H1 (cell line): ENCODE results near the gene CDC45. TPM values are rescaled to one million over a fixed set of nuclear protein-coding genes. Genes with fewer than 3 reads are reported as not detected.

Source experiments
- CTCF ChIA-PET: fragments of 300-600 bp; sonication (Branson Sonifier 250); formaldehyde crosslinking; loops from one replicate; lab custom pipeline; 2021; ENCODE audit not compliant: partially characterized antibody; lab: Charles Lee
- POLR2A ChIA-PET: fragments of 300-600 bp; sonication (Branson Sonifier 250); formaldehyde crosslinking; loops from one replicate; lab custom pipeline; 2021; ENCODE audit warnings: inconsistent platforms; ENCODE audit not compliant: partially characterized antibody; lab: Charles Lee
- DNase-seq, 2 experiments: peaks; one replicate each; pipeline versions ENCODE4 v3.0.0 to v3.0.0-alpha.2; 2010 to 2022; ENCODE audit warnings: low spot score in 2 of 2, low read depth in 1 of 2, mixed read lengths in 1 of 2
- FAIRE-seq: peaks from 2 replicates; lab custom pipeline; 2011; peaks lifted over from hg19 to GRCh38; lab: Jason Lieb, UNC
- H2AFZ ChIP-seq: 2 replicates; pipeline ENCODE4 v1.8.1; 2012; ENCODE audit warnings: low read length, inconsistent platforms
- H2AK5ac ChIP-seq: 2 replicates; pipeline ENCODE4 v1.6.1; 2013; ENCODE audit warnings: low read depth, low read length
- H2BK120ac ChIP-seq: replicated peaks from 2 replicates; pipeline ENCODE3; 2013; ENCODE audit warnings: low read depth, low read length, inconsistent platforms
- H2BK12ac ChIP-seq: 2 replicates; pipeline ENCODE4 v1.6.1; 2013; ENCODE audit warnings: low read depth, low read length
- H2BK15ac ChIP-seq: 2 replicates; pipeline ENCODE4 v1.6.1; 2013; ENCODE audit warnings: low read length
- H2BK20ac ChIP-seq: 2 replicates; pipeline ENCODE4 v1.6.1; 2013; ENCODE audit warnings: low read length
- H2BK5ac ChIP-seq: 2 replicates; pipeline ENCODE4 v1.6.1; 2013; ENCODE audit warnings: low read depth, low read length
- H3K14ac ChIP-seq: 2 replicates; pipeline ENCODE4 v1.6.1; 2013; ENCODE audit warnings: inconsistent platforms; ENCODE audit not compliant: insufficient read length
- H3K18ac ChIP-seq: 2 replicates; pipeline ENCODE4 v1.6.1; 2013; ENCODE audit warnings: low read length; ENCODE audit errors: extremely low read depth
- H3K23ac ChIP-seq: 2 replicates; pipeline ENCODE4 v1.6.1; 2013; ENCODE audit warnings: inconsistent platforms; ENCODE audit not compliant: insufficient read length
- H3K23me2 ChIP-seq: 2 replicates; pipeline ENCODE4 v1.6.1; 2013; ENCODE audit warnings: low read depth, low read length
- H3K27ac ChIP-seq: 2 replicates; pipeline ENCODE4 v1.6.1; 2011; ENCODE audit warnings: low read depth, low read length, inconsistent platforms
- H3K27me3 ChIP-seq, 4 experiments: replicated peaks in 1 of 4; 1 replicate in 1 of 4; 2 replicates in 3 of 4; pipeline versions ENCODE4 v1.6.1 to v1.8.1; 2011 to 2013; ENCODE audit warnings: low read length in 3 of 4, mild to moderate bottlenecking in 3 of 4, inconsistent platforms in 2 of 4, mixed read lengths in 2 of 4, moderate library complexity in 1 of 4; ENCODE audit not compliant: control insufficient read depth in 3 of 4, insufficient read depth in 3 of 4; ENCODE audit errors: extremely low read depth in 1 of 4
- H3K36me3 ChIP-seq, 4 experiments: 2 replicates each; pipeline versions ENCODE4 v1.6.1 to v1.8.1; 2011 to 2013; ENCODE audit warnings: mild to moderate bottlenecking in 4 of 4, low read length in 3 of 4, moderate library complexity in 2 of 4, control low read depth in 1 of 4, inconsistent platforms in 1 of 4; ENCODE audit not compliant: insufficient read depth in 4 of 4, control insufficient read depth in 2 of 4
- H3K4ac ChIP-seq: replicated peaks from 2 replicates; pipeline ENCODE3; 2013; ENCODE audit warnings: low read length, low read depth, mixed read lengths, inconsistent platforms; ENCODE audit not compliant: insufficient read length
- H3K4me1 ChIP-seq, 4 experiments: replicated peaks in 1 of 4; 1 replicate in 1 of 4; 2 replicates in 3 of 4; pipeline versions ENCODE4 v1.6.1 to v1.8.1; 2011 to 2013; ENCODE audit warnings: low read length in 3 of 4, inconsistent platforms in 2 of 4, mixed read lengths in 1 of 4; ENCODE audit not compliant: insufficient read depth in 4 of 4, control insufficient read depth in 3 of 4
- H3K4me2 ChIP-seq, 2 experiments: 2 replicates each; pipeline versions ENCODE4 v1.6.1 to v1.8.1; 2011 to 2013; ENCODE audit warnings: low read depth in 2 of 2, low read length in 2 of 2, control low read depth in 1 of 2, inconsistent platforms in 1 of 2, mild to moderate bottlenecking in 1 of 2; ENCODE audit not compliant: insufficient read depth in 1 of 2
- H3K4me3 ChIP-seq, 4 experiments: fragments of 200-600, 300-600 bp in 1 of 4; sonication (generic), shearing (Covaris generic), sonication (Bioruptor Twin) in 1 of 4; 2 replicates each; pipeline versions ENCODE4 v1.5.1 to v1.8.1; 2011 to 2016; ENCODE audit warnings: low read length in 4 of 4, low read depth in 3 of 4, control low read depth in 2 of 4, inconsistent platforms in 2 of 4, mild to moderate bottlenecking in 2 of 4, mixed read lengths in 1 of 4, moderate library complexity in 1 of 4; ENCODE audit not compliant: insufficient read depth in 2 of 4; ENCODE audit errors: extremely low read depth in 1 of 4
- H3K56ac ChIP-seq: replicated peaks from 2 replicates; pipeline ENCODE3; 2013; ENCODE audit warnings: low read depth, mild to moderate bottlenecking, mixed read lengths, low read length, inconsistent platforms; ENCODE audit not compliant: insufficient read length
- H3K79me1 ChIP-seq: 2 replicates; pipeline ENCODE4 v1.6.1; 2013; ENCODE audit warnings: low read depth, low read length, control low read depth
- H3K79me2 ChIP-seq, 2 experiments: 2 replicates each; pipeline versions ENCODE4 v1.6.1 to v1.8.1; 2012 to 2013; ENCODE audit warnings: low read length in 2 of 2, mild to moderate bottlenecking in 2 of 2, inconsistent platforms in 1 of 2; ENCODE audit not compliant: insufficient read depth in 2 of 2, control insufficient read depth in 1 of 2
- H3K9ac ChIP-seq, 4 experiments: replicated peaks in 1 of 4; 1 replicate in 1 of 4; 2 replicates in 3 of 4; pipeline versions ENCODE4 v1.6.1 to v1.8.1; 2011 to 2013; ENCODE audit warnings: low read depth in 3 of 4, low read length in 3 of 4, control low read depth in 2 of 4, mild to moderate bottlenecking in 2 of 4, moderate library complexity in 2 of 4, inconsistent platforms in 1 of 4; ENCODE audit errors: extremely low read depth in 1 of 4
- H3K9me3 ChIP-seq, 2 experiments: 2 replicates each; pipeline versions ENCODE4 v1.6.1 to v1.8.1; 2012 to 2013; ENCODE audit warnings: mild to moderate bottlenecking in 2 of 2, moderate library complexity in 2 of 2, control low read depth in 1 of 2, inconsistent platforms in 1 of 2, low read depth in 1 of 2, low read length in 1 of 2, mixed read lengths in 1 of 2; ENCODE audit not compliant: insufficient read depth in 2 of 2
- H4K20me1 ChIP-seq, 2 experiments: replicated peaks in 1 of 2; 2 replicates each; pipeline versions ENCODE3 to v1.8.1; 2011 to 2013; ENCODE audit warnings: inconsistent platforms in 2 of 2, low read length in 2 of 2, mild to moderate bottlenecking in 1 of 2; ENCODE audit not compliant: insufficient read depth in 2 of 2, control insufficient read depth in 1 of 2
- H4K5ac ChIP-seq: 2 replicates; pipeline ENCODE4 v1.6.1; 2013; ENCODE audit warnings: low read length, low read depth, mixed read lengths, inconsistent platforms; ENCODE audit not compliant: insufficient read length
- H4K8ac ChIP-seq: 2 replicates; pipeline ENCODE4 v1.8.0; 2013; ENCODE audit warnings: mild to moderate bottlenecking, moderate library complexity, low read length, inconsistent platforms; ENCODE audit not compliant: insufficient read depth; ENCODE audit errors: extremely low read depth
- H4K91ac ChIP-seq: replicated peaks from 2 replicates; pipeline ENCODE3; 2013; ENCODE audit warnings: low read length, mixed read lengths, inconsistent platforms; ENCODE audit not compliant: insufficient read length
- BACH1 ChIP-seq: IDR thresholded peaks from 2 replicates; pipeline ENCODE4 v1.6.1; 2012; ENCODE audit warnings: low read length, improper control_type of control experiment
- FOSL1 ChIP-seq: IDR thresholded peaks from 2 replicates; pipeline ENCODE4 v1.6.1; 2011; ENCODE audit warnings: mild to moderate bottlenecking, low read depth, low read length, moderate library complexity; ENCODE audit not compliant: insufficient read depth
- JUN ChIP-seq: IDR thresholded peaks from 2 replicates; pipeline ENCODE4 v1.6.1; 2011; ENCODE audit warnings: low read depth, mild to moderate bottlenecking, improper control_type of control experiment, low read length
- POLR2A ChIP-seq, 2 experiments: IDR thresholded peaks; 1 replicate in 1 of 2; 2 replicates in 1 of 2; pipeline ENCODE4 v1.6.1; 2011; ENCODE audit warnings: low read depth in 2 of 2, low read length in 2 of 2, mild to moderate bottlenecking in 2 of 2; ENCODE audit errors: control extremely low read depth in 1 of 2
- RNF2 ChIP-seq: fragments of 200-900, 300-1000 bp; sonication (generic); IDR thresholded peaks from 2 replicates; pipeline ENCODE4 v1.7.1; 2016; ENCODE audit warnings: borderline replicate concordance, low read depth, mild to moderate bottlenecking, antibody characterized with exemption, low read length; ENCODE audit not compliant: poor library complexity, severe bottlenecking; ENCODE audit errors: missing control alignments
- SIN3A ChIP-seq, 2 experiments: IDR thresholded peaks in 1 of 2; conservative IDR thresholded peaks in 1 of 2; 2 replicates each; pipeline ENCODE4 v1.6.1; 2011 to 2012; ENCODE audit warnings: low read length in 2 of 2, improper control_type of control experiment in 1 of 2, low read depth in 1 of 2, mild to moderate bottlenecking in 1 of 2
- WGBS, 2 experiments: shearing (Covaris generic) in 1 of 2; methylation state at CpG; one replicate each; pipeline versions ENCODE4 v1.1.6 to v1.1.7; 2013 to 2015; ENCODE audit warnings: low lambda C conversion rate in 2 of 2, mixed read lengths in 2 of 2, inconsistent platforms in 1 of 2, low coverage in 1 of 2, missing lambda C conversion rate in 1 of 2; ENCODE audit not compliant: insufficient replicate concordance in 2 of 2, insufficient coverage in 1 of 2, insufficient read length in 1 of 2; ENCODE audit errors: extremely low coverage in 1 of 2, missing lambda C conversion rate in 1 of 2; 5-methylcytosine and 5-hydroxymethylcytosine counted together
- polyA plus RNA-seq, 7 experiments: library from polyadenylated mRNA; depleted of rRNA in 3 of 7; stranded (reverse) in 5 of 7; unstranded in 2 of 7; fragments of >200 nt in 5 of 7; fragments of 200-250 nt in 2 of 7; gene quantifications; 1 replicate in 5 of 7; 2 replicates in 1 of 7; 4 replicates in 1 of 7; pipeline versions ENCODE4 v1.2.1 to v1.2.3, GENCODE V29; 2011 to 2013; ENCODE audit warnings: missing spikeins in 2 of 7, mixed read lengths in 2 of 7
- total RNA-seq: library from RNA; stranded (reverse); fragmentation: NEBNext Ultra II Directional; extraction: Animal tissue kit (Norgen Biotek cat#: 25700); gene quantifications from 2 replicates; pipeline ENCODE4 v1.2.1, GENCODE V29; 2021
- TF ChIP-seq, protein P1 (sequence below): IDR thresholded peaks from 2 replicates; pipeline ENCODE4 v1.6.1; 2012; ENCODE audit warnings: low read length, inconsistent platforms

CDC45 gene
- total and polyA plus RNA-seq, 2 of the 8 experiments (the other 6 are each of a cell fraction or from before 2014, with no cell fraction given): 31.9 to 37.7 TPM

DNA sequence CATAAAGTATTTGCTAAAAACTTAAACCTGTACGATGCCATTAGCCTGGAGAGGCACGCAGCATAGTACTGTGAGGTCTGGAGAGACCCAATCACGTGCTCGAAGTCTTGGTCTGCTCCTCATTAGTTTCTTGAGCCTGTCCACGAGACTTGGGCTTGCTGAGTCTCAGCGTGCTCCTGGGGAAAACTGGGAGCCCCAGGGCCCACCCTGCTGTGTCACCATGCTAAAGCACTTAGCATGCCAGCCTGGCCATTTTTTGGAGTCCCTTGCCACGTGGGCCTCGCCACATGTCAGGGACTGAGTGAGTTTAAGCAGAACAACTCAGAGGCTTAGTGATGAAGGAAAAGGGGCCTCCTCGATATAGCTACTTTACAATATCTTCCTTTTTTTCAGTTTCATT lies 2.6 kb downstream of the CDC45 start:
- Histone ChIP-seq H3K4ac (no peak overlapping the region), H3K79me2 (peaks cover 3 to 27% of the 10 kb centered on the region in 2 experiments; a peak in 3 of 4 replicates), H3K27me3 (no peaks in the 10 kb centered on the region), H3K9ac (no peak overlapping the region), H4K8ac (no peak overlapping the region), H3K9me3 (no peaks in the 10 kb centered on the region), H2AK5ac (no peak overlapping the region), H2BK5ac (no peak overlapping the region), H2BK12ac (no peak overlapping the region), H3K4me2 (no peak overlapping the region), H3K36me3 (peaks cover 18 to 40% (median 25%) of the 10 kb centered on the region in 4 experiments), H3K14ac (no peak overlapping the region), H4K20me1 (peaks cover 0 to 10% of the 10 kb centered on the region in 2 experiments), H2BK15ac (no peak overlapping the region), H3K4me1 (peaks cover 0 to 8% (median 1%) of the 10 kb centered on the region in 4 experiments; a peak in 2 of 7 replicates), H3K27ac (no peak overlapping the region), H4K91ac (no peak overlapping the region), H3K18ac (no peak overlapping the region), H3K23me2 (peaks cover 14% of the 10 kb centered on the region), H3K79me1 (no peaks in the 10 kb centered on the region), H3K4me3 (no peak overlapping the region), H3K56ac (no peak overlapping the region), H2BK20ac (no peak overlapping the region), H2AFZ (no peak overlapping the region), H3K23ac (no peak overlapping the region), H4K5ac (no peak overlapping the region), H2BK120ac (no peak overlapping the region)
- 95% methylated on average over 9 of the region's 9 CpGs; no CpG with 5 or more reads in 1 of the 2 experiments for WGBS, 2 experiments
- DNase-seq (no peak), FAIRE-seq (no peak)
- ChIA-PET CTCF (no interaction called here), POLR2A (interaction anchor here (1.1 kb wide), 1 partner anchor 78 kb away, joined by 3 read pairs; no protein-coding TSS in a partner anchor)
- TF ChIP-seq RNF2 (no peak), FOSL1 (no peak), JUN (no peak), SIN3A (conservative IDR thresholded peaks at IDR 0.05 in 1 of 2, IDR thresholded peaks at IDR 0.05 in 1 of 2; ENCODE audit: low read depth in 1 of 2, low read length in 2 of 2) (no peak), POLR2A (IDR thresholded peaks at IDR 0.05; ENCODE audit: control extremely low read depth in 1 of 2, low read depth in 2 of 2, low read length in 2 of 2) (no peak), BACH1 (no peak)
- TF ChIP-seq, protein P1, sequence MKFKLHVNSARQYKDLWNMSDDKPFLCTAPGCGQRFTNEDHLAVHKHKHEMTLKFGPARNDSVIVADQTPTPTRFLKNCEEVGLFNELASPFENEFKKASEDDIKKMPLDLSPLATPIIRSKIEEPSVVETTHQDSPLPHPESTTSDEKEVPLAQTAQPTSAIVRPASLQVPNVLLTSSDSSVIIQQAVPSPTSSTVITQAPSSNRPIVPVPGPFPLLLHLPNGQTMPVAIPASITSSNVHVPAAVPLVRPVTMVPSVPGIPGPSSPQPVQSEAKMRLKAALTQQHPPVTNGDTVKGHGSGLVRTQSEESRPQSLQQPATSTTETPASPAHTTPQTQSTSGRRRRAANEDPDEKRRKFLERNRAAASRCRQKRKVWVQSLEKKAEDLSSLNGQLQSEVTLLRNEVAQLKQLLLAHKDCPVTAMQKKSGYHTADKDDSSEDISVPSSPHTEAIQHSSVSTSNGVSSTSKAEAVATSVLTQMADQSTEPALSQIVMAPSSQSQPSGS: no peak
